ENCODE data around the gene EIF5A. TPM values are rescaled to one million over a fixed set of nuclear protein-coding genes. Genes with fewer than 3 reads are reported as not detected.
A peak's percentile ranks its signal among the peaks of the same experiment; 100 is the strongest.
"Not testable (repeated sequence)": the region's sequence is repeated elsewhere in the genome, so short reads cannot be mapped to it uniquely, and the experiment has no call there.

The EIF5A gene
- total RNA-seq, 1 experiment from 2014 or later = 428 TPM

DNA sequence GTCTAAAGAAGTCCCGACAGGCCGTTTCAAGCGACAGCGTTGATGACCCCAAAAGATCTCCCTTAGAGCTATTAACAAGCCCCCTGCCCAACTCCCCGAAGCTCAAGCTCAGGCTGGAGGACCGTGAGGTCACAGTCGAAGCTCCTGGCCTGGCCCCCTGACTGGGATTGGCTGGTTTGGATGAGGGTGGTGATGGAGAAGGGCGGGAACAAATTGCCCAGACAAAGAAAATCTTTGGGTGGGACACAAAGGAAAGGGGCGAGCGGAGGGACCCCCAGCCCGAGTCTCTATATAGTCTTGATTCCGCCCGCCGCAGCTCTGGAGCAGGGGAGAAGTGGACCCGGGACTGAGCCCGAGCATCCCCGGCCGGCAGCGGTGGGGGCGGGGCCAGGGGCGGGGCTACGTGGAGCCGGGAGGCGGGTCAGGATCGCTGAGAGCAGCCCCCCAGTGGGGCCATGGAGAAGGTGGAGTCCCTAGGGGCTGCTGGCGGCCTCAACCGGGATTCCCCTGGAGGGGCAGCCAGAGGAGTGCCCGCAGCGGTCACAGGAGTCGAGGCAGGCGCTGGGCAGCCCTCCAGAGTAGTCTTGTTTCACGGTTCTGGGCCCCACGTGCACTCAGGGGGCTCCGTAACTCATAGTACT lies 22.7 kb downstream of the EIF5A start:
- peak; percentile 81 for DNase-seq (ENCODE audit: low read depth)

DNA sequence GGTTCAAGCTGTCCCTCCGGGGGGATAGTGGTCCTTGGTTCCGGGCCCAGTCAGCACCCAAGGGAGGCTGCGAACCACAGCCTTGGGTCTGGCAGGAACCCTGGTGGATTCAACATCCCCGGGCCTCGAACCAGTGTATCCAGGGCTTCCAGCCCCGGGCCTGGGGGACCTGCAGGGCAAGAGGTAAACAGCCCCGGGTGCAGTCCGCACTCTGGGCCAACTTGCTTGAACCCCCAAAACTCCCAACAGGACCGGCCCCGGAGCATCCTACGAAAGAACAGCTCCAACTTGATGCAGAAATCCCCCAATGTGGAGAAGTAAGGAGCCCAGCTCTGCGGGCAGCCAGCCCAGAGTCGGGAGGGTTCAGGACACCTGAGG lies 23.2 kb downstream of the EIF5A start:
- no peak for DNase-seq (ENCODE audit: low read depth)

DNA sequence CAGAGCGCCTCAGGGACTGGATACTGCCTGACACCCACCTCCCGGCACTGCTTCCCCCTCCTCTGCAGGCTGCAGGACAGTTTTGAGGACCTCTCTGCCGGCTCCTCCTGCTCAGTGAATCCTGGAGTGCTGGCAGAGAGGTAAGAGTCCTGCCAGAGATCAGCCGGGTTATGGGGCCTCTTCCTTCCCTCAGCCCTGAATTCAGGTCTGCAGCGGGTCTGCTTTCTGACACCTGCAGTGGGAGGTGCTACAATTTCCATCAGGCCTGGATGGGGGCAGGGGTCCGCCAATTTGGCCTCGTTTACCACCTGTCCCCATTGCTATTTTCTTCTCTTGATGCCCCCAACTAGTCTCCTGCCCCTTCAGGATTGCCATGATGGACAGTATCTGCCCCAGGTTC lies 24.7 kb downstream of the EIF5A start:
- DNase-seq (ENCODE audit: low read depth) = no peak

DNA sequence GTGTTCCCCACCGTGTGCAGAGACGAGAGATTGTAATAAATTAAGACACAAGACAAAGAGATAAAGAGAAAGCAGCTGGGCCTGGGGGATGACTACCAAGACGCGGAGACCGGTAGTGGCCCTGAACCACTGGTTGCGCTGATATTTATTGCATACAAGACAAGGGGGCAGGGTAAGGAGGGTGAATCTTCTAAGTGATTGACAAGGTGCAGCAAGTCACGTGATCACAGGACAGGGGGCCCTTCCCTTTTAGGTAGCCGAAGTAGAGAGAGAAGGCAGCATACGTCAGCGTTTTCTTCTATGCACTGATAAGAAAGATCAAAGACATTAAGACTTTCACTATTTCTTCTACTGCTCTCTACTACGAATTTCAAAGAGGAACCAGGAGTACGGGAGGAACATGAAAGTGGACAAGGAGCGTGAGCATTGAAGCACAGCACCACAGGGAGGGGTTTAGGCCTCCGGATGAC lies 25.2 kb downstream of the EIF5A start:
- not testable (repeated sequence) for DNase-seq (ENCODE audit: low read depth)

DNA sequence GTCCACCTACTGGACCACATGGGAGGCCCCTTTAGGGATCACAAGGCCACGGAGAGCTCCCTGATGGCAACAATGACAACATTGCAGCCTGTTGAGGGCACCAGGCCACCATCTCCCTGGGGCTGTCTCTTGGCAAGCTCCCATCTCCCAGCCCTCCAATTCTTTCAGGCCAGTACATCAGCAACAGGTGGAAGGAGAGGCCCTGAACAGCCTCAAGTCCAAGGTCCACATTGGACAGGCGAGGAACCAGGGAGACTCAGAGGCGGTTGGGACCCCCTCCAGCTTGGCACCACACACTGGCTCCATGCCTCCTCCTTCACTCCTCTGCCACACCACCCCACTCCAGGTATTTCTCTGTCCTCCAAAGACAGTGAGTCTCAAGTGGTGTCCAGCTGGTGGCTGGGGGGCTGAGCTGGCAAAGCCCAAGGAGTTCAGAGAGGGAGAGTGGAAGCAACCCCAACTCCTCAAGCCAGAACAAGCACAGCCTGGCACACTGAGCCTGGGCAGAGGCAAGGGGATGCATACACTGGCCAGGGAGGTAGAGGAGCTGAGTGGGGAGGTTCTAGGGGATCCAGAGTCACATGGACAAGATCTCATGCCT lies 27.6 kb downstream of the EIF5A start:
- DNase-seq (ENCODE audit: low read depth) = no peak

DNA sequence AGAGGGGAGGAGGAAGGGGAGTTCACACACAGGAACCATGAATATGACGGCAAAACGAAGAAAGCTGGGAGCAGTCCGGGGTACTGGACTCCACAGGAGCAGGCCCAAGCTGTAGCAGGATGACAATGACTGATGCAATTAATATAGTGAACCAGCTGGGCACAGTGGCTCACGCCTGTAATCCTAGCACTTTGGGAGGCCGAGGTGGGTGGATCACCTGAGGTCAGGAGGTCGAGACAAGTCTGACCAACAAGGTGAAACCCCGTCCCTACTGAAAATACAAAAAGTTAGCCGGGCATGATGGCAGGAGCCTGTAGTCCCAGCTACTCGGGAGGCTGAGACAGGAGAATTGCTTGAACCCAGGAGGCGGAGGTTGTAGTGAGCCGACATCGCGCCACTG lies 28.3 kb downstream of the EIF5A start:
- DNase-seq (ENCODE audit: low read depth) = not testable (repeated sequence)

DNA sequence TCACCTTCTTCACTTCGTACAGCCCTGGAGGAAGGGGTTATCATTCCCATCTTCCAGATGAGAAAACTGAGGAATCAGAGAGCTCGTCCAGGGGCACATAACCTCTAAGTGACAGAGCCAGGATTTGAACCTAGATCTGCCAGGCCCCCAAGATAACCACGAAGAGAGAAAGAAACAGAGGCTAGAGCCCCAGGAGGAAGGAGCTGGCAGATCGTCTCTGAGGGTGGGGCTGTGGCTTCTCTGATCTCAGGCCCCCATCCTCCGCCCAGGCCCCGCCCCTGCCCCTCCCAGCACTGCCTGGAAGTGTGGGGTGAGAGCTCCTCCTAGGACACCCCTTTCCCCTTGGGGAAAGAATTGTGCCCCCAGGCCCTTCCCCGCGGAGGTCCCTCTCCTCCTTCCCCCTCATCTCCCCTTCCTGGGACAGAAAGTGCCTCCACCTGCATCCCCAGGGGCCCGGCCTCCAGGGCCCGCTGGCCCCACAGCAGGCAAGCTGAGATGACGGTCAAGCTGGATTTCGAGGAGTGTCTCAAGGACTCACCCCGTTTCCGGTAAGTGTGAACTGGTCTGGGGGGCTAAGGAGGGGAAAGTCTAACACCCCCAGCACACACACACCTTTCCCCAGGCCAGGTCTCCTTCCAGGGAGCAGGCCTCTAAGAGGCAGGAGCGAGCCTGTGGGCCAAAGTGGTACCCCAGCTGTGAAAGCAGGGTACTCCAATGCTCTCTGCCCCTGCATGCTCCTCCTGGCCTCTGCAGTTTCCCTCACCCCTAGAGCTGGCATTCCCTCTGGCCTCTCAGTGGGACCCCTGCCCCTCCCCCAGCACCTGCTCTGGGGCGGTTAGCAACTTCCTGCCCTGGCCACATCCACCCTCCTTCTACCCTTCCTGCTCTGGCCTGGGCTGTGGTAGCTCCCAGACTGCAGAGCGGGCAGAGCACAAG lies 29.1 kb downstream of the EIF5A start, which contains the start of gene ACAP1:
Gene ACAP1, plus strand, starts transcription at position 290 of the 936 bp plus-strand sequence. Its CDS starts 206 bp downstream, at position 496.
- DNase-seq (ENCODE audit: low read depth) = no peak

DNA sequence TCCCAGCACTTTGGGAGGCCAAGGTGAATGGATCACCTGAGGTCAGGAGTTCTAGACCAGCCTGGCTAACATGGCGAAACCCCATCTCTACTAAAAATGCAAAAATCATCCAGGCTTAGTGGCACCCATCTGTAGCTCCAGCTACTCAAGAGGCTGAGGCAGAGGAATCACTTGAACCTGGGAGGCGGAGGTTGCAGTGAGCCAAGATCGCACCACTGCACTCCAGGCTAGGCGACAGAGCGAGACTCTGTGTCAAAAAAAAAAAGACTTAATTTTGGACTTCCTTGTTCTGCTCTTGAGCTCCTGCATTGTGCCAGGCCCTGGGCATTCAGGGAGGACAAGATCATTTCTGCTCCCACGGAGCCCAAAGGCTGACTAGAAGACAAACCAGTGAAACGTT lies 30.2 kb downstream of the EIF5A start:
- DNase-seq (ENCODE audit: low read depth) = not testable (repeated sequence)

DNA sequence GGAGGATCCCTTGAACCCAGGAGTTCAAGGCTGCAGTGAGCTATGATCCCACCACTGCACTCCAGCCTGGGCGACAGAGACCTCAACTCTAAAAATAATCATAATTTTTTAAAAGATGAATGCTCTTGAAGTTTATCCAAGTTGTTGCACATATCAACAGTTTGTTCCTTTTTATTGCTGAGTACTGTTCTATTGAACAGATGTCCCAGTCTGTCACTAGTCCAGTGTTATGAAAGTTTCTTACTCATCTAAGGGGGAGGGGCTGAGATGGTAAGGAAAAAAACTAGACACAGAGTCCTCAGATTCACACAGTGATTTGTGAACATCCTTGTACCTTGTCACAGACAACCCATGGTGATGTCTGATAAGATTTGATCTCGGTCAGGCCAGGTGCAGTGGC lies 32.8 kb downstream of the EIF5A start:
- peak; percentile 34 for DNase-seq (ENCODE audit: low read depth)

DNA sequence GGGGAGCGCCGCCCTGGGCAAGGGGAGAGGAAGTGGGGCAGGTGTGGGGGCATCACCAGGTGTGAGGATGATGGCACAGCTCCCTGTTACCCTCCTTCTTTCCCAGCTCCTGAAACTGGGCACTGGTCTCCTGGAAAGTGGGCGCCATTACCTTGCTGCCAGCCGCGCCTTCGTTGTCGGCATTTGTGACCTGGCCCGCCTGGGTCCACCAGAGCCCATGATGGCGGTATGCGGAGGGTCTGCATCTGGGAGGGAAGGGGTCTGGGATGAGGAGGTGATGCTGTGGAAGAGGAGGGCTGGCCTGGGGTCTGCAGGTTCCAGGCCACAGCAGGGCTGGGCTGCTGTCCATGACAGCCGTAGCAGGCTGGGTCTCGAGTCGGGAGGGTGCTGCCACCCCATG lies 34.4 kb downstream of the EIF5A start:
- no peak for DNase-seq (ENCODE audit: low read depth)

DNA sequence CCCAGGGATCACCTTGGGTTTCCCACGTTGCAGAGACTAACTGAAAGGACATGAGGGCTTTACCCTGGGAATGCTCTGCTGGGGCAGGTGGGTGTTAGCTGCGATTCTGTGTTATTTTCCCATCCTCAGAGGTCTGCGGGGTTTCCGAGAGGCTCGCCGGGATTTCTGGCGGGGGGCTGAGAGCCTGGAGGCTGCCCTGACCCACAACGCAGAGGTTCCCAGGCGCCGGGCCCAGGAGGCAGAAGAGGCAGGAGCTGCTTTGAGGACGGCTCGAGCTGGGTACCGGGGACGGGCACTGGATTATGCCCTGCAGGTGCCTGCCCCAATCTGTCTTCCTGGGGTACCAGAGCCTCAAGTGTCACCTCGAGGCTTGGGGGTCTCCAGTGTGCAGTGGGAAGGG lies 35.8 kb downstream of the EIF5A start:
- DNase-seq (ENCODE audit: low read depth) = no peak

DNA sequence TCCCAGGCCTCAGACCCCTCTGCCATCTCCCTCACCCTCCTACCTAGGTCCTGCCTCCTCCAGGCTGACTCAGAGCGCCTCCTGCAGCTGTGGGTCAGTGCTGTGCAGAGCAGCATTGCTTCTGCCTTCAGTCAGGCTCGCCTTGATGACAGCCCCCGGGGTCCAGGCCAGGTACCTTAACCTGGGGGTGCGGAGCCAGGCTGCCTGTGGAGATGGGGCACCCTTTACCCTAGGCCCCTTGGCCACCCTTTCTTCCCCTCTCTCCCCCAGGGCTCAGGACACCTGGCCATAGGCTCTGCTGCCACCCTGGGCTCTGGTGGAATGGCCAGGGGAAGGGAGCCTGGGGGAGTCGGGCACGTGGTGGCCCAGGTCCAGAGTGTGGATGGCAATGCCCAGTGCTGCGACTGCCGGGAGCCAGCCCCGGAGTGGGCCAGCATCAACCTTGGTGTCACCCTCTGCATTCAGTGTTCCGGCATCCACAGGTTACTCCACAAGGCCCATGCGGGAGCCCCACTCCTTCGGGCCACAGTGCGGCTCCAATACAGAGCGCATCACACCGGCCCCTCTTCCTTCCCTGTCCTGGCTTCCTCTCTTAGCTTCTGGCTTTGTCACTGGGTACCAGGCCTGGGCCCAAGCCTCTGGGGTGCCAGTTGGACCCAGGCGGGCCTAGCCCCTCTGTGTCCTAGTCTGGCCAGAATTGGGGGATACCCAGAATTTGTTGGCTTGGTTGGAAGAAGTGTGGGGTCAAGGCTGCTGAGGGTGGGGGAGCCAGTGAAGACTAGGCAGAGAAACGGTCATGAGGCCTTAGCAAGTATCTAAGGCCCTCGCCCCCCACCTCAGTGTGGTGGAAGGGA lies 39.6 kb downstream of the EIF5A start:
- DNase-seq (ENCODE audit: low read depth) = no peak

DNA sequence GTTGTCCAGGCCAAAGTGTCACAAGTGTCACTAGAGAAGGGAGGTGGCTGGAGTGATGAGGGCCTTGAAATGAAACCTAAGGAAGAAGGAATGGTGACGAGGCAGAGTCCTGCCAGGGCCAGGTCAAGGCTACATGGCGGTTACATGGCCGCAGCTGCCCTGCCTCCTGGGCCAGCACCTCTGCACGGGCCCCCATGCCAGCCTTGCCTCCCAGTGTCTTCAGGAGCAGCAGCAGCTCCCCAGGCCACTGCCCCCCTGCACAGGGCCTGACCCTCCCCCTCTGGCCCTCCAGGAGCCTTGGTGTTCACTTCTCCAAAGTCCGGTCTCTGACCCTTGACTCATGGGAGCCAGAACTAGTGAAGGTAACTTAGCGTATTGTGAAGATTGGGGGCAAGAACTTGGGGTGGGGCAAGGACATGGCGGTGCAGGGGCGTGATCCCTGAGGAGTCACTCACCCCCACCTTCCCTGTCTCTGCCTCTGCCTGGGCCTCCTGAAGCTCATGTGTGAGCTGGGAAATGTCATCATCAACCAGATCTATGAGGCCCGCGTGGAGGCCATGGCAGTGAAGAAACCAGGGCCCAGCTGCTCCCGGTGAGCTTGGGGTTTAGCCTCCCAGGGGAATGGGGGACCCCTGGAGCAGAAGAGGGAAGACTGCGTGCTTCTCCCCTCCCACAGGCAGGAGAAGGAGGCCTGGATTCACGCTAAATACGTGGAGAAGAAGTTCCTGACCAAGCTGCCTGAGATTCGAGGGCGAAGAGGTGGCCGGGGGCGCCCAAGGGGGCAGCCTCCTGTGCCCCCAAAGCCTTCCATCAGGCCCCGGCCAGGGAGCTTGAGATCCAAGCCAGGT lies 40.4 kb downstream of the EIF5A start:
- no peak for DNase-seq (ENCODE audit: low read depth)

DNA sequence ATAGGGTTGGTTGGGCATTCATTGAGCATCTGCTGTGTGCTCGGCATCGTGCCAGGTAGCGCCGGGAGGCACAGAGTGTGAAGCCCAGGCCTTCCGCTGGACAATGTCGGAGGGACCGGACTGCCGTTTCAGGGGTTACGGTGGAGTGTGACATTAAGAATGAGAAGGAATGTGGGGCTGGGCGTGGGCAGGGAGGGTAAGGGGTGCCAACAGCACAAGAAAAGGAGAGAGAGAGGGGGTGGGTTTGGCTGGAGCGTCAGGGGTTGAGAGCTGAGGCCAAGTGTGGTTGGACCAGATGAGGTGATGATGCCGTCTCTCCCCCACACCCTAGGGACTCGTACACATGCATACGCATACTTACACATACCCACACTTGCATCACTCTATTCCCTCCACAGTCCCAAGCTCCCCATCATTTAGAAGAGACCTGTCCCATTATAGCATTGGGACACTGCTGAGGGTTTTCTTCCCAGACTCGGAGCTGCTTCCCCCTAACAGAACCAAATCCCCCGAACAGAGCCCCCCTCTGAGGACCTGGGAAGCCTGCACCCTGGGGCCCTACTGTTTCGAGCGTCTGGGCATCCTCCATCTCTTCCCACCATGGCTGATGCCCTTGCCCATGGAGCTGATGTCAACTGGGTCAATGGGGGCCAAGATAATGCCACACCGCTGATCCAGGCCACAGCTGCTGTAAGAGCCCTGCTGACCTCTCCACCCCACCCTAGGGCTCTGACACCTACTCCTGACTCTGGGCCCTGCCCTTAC lies 41.2 kb downstream of the EIF5A start:
- no peak for DNase-seq (ENCODE audit: low read depth)

DNA sequence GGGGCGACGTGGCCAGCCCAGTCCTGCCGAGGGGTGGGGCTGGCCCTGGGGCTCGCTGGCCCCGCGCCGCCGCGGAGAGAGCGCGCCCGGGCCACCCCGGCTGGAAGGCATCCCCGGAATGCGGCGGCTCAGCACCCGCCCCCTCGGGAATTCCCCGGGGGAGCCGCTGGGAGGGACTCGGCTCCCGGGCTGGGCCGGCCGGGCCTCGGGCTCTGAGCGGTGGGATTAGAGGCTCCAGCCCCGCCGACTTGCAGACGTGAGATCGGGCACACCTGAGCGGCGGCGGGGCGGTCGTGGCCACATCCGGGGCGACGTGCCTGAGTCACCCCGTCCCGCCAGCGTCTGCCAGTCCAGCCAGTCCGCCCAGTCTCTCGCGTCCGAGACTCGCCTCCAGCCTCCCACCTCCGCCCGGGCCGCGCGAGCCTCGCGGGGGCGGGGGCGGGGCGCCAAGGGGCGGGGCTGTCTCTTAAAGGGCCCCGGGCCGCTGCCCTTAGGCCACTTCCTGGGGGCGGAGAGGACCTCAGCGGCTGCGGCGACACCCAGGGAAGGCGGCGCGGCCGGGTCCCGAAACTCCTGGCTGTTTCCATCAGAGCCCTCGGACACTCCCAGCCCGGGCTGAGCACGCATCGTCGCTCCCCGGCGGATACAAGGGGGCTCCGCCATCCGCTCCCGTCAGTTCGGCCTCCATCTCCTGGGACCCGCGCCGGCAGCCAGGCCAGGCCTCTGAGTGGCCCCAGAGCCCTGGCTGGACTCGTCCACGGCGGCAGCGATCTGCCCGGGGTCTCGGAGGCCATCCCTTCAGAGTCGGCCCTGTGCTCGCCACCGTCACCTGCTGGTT lies 44.5 kb downstream of the EIF5A start, which contains the start of gene KCTD11:
Gene KCTD11, plus strand, starts transcription at position 498 of the 838 bp plus-strand sequence.
- peak; percentile 91 for DNase-seq (ENCODE audit: low read depth)

DNA sequence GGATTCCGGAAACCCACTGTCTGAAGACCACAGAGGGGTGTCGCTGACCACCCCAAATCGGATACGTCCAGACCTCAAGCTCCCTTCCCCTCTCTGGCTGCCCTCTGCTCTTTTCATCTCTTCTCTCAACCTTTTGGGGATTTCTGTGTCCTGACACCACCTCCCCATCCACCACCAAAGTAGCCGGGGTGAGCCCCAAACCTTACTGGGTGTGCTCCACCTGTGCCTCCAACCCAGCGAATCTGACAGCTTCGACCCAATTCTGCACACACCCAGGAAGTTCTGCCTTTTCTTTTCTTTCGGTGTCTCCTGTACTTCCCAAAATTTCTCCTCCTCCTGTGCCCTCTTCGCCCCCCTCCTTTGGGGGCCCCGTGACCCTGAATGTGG lies 45.1 kb downstream of the EIF5A start:
- no peak for DNase-seq (ENCODE audit: low read depth)

DNA sequence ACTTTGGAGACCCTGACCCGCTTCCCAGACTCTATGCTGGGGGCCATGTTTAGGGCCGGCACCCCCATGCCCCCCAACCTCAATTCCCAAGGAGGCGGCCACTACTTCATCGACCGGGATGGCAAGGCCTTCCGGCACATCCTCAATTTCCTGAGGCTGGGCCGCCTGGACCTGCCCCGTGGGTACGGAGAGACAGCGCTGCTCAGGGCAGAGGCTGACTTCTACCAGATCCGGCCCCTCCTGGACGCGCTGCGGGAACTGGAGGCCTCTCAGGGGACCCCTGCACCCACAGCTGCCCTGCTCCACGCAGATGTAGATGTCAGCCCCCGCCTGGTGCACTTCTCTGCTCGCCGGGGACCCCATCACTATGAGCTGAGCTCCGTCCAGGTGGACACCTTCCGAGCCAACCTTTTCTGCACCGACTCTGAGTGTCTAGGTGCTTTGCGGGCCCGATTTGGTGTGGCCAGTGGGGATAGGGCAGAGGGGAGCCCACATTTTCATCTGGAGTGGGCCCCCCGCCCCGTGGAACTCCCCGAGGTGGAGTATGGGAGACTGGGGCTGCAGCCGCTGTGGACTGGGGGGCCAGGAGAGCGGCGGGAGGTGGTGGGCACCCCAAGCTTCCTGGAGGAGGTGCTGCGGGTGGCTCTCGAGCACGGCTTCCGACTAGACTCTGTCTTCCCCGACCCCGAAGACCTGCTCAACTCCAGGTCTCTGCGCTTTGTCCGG lies 45.6 kb downstream of the EIF5A start:
- DNase-seq (ENCODE audit: low read depth) = no peak

DNA sequence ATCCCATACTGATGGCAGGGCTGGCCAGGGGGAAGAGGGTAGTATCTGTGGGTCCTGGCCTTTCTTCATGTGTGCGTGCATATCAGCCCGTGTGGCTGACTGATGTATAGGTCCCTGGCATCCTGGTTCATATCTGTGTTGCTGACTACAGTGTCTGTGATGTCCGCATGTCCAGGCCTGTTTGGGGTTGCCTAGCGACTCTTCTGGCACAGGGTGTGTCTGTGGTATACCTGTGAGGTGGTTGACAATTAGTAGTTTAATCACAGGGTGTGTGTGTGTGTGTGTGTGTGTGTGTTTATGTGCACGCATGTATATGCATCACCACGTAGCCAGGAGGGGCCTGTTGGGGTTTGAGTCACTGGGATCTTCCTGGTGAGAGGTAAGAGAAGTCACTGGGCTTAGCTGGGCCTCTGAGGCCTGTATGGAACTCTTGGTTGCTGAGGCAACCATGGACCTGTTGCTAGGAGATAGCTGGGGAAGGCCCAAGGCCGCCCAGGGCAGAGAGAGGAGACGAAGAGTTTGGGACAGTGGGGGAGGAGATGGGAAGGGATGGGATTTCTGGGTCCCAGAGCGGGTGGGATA lies 46.9 kb downstream of the EIF5A start:
- DNase-seq (ENCODE audit: low read depth) = peak; percentile 61

All from M059J (cell line).